Dedifferentiated amniotic fluid mesenchymal stem cell (primary cell): ENCODE data around the gene DNAAF6.
"Not testable (repeated sequence)": the region's sequence is repeated elsewhere in the genome, so short reads cannot be mapped to it uniquely, and the experiment has no call there.

Experiments used
- DNase-seq: peaks from one replicate; pipeline ENCODE4 v3.0.0-alpha.2; 2016; ENCODE audit errors: extremely low spot score

The DNAAF6 gene

DNA sequence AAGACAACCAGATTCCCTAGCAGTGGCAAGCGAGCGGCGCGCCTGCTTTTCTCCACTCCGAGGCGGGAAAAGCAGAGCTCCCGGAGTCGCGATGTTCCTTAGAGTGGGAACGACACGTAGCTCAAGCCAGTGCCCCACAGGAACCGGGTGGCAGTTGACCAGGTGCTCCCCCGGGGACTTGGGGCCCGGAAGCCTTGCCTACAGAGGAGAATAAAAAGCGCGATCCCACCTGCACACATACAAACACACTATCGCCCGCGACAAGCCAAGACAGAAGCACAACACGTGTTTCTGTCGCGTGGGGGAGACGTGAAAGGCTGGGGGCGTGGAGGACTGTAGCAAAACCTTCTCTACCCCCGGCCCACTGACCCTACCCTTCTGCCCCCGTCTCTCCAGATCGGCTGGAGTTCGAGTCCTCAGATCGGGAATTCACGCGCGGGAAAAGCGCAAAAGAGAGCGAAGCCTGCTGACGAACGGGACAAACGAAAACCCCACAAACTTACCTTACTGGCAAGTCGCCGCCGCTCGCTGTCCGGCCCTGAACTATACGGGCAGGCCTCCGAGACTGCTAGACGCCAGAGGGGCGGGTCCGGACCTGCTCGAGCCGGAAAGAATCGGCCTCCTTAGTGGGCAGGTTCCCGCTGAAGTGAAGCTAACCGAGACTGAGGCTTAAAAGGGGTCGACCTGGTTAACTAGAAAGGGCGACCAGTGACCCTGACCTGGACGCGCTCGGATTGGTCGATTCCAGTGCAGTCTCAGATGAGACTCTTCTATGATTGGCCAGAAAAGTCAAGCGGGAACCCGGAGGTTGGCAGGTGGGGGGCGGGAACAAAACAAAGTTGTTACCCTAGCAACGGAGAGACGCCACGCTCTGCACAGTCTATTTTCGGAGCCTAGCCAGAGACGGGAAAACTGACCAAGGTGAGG is at the start of gene DNAAF6, which contains the start of gene NUP62CL:
Gene DNAAF6, plus strand, starts transcription at position 842 of the 927 bp plus-strand sequence. CDS start 6,265 bp downstream, outside the sequence.
Gene NUP62CL, minus strand, starts transcription at position 664 of the 927 bp plus-strand sequence. CDS start 31,287 bp downstream, outside the sequence.
- no peak for DNase-seq

GRCh38 chrX:107157618-107158017 is 48.8 kb upstream of the DNAAF6 start:
- DNase-seq, result not testable (repeated sequence)

- no peak for DNase-seq
These were observed 39.1 kb upstream of the DNAAF6 start for GRCh38 chrX:107167163-107167921.

- DNase-seq, result no peak
These were observed 38.2 kb upstream of the DNAAF6 start for GRCh38 chrX:107168257-107168656.

- DNase-seq, result no peak
These were observed 37.7 kb upstream of the DNAAF6 start for GRCh38 chrX:107168712-107169111.

- DNase-seq, result no peak
These were observed 34.9 kb upstream of the DNAAF6 start for GRCh38 chrX:107171369-107172102.

DNA sequence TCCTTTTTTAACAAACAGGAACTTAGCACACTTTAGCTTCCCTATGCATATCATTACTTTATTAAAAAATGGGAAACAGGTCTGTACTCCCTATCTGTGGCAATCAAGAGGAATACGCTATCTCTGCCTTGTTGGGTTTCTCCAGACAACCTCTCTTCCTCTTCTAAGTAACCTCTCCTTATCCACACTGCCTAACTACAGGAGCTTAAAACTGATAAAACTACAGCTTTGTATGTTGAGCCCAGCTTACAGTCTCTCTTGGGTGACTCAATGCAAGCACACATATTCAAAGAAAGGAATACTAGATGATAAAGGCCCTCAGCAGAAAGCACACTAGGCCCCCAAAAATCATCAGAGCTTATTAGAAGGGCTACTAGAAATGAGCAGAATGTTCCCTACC is 9.1 kb upstream of the DNAAF6 start:
- DNase-seq, result no peak

DNA sequence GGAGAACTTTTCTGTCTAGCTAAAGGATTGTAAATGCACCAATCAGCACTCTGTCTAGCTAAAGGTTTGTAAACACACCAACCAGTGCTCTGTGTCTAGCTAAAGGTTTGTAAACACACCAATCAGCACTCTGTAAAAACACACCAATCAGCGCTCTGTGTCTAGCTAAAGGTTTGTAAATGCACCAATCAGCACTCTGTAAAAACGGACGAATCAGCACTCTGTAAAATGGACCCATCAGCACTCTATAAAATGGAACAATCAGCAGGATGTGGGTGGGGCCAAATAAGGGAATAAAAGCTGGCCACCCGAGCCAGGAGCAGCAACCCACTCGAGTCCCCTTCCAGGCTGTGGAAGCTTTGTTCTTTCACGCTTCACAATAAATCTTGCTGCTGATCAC is 8.3 kb upstream of the DNAAF6 start:
- not testable (repeated sequence) for DNase-seq

- DNase-seq, result no peak
These were observed 6.9 kb upstream of the DNAAF6 start for GRCh38 chrX:107199491-107199890.

GRCh38 chrX:107204068-107204605 is 2.3 kb upstream of the DNAAF6 start:
- no peak for DNase-seq

DNA sequence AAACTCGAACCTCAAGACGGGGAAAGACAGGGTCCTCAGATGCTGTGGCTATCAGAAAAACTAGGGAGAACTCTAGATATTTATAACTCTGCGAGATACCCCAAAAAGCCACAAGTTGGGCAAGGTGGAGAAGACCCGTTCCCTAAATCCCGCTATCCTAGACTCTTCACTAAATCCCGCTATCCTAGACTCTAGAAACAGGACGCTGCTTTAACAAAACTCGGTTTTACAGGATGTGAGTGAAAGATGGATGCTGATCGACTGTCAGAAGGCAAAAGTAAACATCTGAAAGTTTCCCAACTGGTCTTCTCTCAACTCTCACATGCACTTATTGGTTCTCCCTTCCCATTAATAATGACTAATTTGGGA is 270 bp downstream of the DNAAF6 start:
- no peak for DNase-seq

GRCh38 chrX:107207089-107207488 is 678 bp downstream of the DNAAF6 start:
- no peak for DNase-seq

GRCh38 chrX:107207943-107208342 is 1.5 kb downstream of the DNAAF6 start:
- DNase-seq, result no peak

GRCh38 chrX:107213477-107213876 is 7.1 kb downstream of the DNAAF6 start:
- DNase-seq, result no peak

GRCh38 chrX:107226757-107227156 is 20.3 kb downstream of the DNAAF6 start:
- no peak for DNase-seq

- no peak for DNase-seq
These were observed 21.5 kb downstream of the DNAAF6 start for GRCh38 chrX:107227780-107228485.

DNA sequence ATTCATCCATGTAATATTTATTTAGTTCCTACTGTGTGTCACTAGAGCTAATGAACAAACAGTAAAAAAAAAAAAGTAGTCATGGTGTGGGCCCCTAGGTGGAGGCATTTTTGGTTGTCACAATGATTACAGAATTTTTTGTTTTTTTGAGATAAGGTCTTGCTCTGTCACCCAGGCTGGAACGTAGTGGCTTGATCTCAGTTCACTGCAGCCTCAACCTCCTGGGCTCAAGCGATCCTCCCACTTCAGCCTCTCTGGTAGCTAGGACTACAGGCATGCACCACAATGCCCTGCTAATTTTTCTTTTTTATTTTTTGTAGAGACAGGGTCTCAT is 22.0 kb downstream of the DNAAF6 start:
- DNase-seq, result no peak

DNA sequence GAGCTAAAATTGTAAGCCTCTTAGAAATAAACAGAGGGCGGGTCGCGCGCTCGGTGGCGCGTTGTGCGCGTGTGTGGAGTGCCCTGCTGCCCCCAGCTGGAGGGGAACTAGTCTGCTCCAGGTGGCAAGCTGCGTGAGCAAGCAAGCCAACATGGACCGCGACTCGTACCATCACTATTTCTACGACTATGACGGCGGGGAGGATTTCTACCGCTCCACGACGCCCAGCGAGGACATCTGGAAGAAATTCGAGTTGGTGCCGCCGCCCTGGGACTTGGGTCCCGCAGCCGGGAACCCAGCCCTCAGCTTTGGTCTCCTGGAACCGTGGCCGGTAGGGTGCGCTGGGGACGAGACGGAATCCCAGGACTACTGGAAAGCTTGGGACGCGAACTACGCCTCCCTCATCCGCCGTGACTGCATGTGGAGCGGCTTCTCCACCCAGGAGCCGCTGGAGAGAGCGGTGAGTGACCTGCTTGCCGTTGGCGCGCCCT is 66.1 kb downstream of the DNAAF6 start:
- no peak for DNase-seq

DNA sequence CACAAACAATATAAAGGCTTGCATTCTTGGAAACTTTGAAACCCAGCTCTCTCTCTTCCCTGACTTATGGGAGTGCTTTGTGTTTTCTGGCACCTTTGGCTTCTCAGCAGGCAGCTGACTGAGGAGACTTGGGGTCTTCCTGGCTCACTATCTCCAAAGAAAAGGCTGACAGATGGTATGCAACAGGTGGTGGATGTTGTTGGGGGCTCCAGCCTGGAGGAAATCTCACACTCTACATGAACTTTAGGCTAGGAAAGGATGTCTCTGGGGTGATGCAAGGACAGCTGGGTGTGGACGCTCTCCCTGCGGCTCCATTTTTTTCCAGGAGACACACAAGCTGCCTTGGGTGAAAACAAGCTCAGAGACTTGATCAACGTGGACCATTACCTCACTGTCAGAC is 67.4 kb downstream of the DNAAF6 start:
- DNase-seq, result no peak

DNA sequence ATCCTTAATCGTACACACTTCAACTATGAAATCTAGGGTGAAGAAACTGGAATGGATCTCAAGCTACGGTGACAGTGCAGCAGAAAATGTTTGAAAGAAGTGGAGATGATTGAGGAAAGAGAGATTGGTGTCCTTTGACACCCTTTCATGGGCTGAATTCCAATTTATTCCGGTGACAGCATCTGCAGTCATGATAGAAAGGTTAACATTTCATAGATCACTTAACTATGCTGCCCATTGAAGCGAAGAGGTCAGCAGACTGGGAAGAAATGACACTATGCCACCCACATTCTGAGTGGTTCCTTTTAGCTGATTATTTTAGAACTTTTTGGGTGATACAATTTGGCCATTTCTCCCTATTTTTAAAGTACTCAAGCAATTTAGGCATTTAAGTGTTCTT is 82.3 kb downstream of the DNAAF6 start:
- DNase-seq, result no peak

- no peak for DNase-seq
These were observed 83.6 kb downstream of the DNAAF6 start for GRCh38 chrX:107290019-107290418.
